ENCODE results near the gene ATAD5.

ATAD5 gene

DNA sequence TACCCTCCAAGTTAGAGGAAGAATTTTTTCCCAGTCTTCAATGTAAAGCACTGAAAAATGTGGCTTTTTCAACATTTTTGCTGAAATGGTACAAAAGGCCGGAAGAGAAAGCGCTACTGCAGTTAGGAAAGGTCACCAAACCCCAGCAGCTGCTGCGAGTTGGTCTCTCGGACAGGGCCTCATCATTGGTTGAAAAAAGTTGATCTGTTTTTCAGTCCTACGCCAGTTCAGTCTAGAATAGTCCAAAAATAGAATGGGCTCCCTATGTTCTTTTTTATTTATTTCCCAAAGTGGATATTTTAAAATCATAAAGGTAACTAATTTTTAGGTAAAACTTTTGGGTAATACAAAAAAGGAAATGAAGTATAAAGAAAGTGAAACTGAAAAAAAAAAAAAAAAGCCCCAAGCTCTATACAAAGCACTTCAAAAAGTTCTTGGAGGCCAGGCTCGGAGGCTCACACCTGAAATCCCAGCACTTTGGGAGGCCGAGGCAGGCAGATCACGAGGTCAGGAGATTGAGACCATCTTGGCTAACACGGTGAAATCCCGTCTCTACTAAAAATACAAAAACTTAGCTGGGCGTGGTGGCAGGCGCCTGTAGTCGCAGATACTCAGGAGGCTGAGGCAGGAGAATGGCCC lies 107.4 kb downstream of the ATAD5 start:
- no peak for DNase-seq (ENCODE audit: low read depth)
- TF ChIP-seq CTCF (IDR thresholded peaks at IDR 0.05; ENCODE audit: low read depth, low read length, missing control alignments) = no peak
- H3K4me3 ChIP-seq (ENCODE audit: low read depth, low read length) = no peak overlapping the region
- in situ Hi-C loops (cut with HindIII; ENCODE audit: low sequenced_read_pairs) = no loop called here

DNA sequence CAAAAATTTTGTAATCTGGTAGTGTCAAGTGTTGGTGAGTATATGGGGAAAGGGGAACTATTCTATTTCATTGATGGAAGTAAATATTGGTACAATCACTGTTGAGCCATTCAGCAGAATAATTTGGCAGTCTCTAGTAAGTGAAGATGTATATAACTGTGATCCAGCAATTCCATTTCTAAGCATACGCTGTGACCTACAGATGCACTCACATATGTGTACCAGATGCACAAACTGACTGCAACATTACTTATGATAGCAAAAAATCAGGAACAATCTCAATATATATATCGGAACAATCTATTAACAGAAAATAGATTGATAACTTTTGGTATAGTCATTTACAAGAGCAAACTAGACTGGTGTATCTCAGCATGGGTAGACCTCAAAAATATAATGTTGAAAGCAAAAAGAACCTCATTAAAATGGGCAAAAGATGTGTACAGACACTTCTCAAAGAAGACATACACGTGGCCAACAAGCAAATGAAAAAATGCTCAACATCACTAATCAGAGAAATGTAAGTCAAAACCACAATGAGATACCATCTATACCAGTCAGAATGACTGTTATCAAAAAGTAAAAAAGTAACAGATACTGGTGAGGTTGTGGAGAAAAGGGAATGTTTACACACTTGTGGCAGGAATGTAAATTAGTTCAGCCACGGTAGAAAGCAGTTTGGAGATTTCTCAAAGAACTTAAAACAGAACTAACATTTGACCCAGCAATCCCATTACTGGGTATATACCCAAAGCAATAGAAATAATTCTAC lies 110.7 kb downstream of the ATAD5 start:
- in situ Hi-C loops (cut with HindIII; ENCODE audit: low sequenced_read_pairs) = no loop called here
- TF ChIP-seq CTCF (IDR thresholded peaks at IDR 0.05; ENCODE audit: low read depth, low read length, missing control alignments) = no peak
- DNase-seq (ENCODE audit: low read depth) = no peak
- no peak overlapping the region for H3K4me3 ChIP-seq (ENCODE audit: low read depth, low read length)
